Uterus (tissue), 2 donors: ENCODE measurements around the gene MOGAT1.

ENCODE experiments used
- CTCF ChIP-seq, 4 experiments: fragments of 200-600 bp in 2 of 4; fragments of 450-650 bp in 2 of 4; sonication (generic) in 2 of 4; IDR thresholded peaks; one replicate each; pipeline ENCODE4 v1.5.1; 2016 to 2019; ENCODE audit warnings: antibody characterized with exemption in 4 of 4, mild to moderate bottlenecking in 2 of 4, moderate library complexity in 1 of 4
- POLR2A ChIP-seq, 2 donors: fragments of 450-650 bp; IDR thresholded peaks; one replicate each; pipeline ENCODE4 v1.6.1; 2016; ENCODE audit warnings: antibody characterized with exemption in 2 of 2, mild to moderate bottlenecking in 1 of 2, moderate library complexity in 1 of 2

GRCh38 chr2:222656526-222657446, 14.7 kb upstream of the MOGAT1 start:
- TF ChIP-seq CTCF (IDR thresholded peaks at IDR 0.05) (no peak), POLR2A (IDR thresholded peaks at IDR 0.05) (no peak)
